GM19238 (cell line): ENCODE measurements around the gene PRAMEF12.
"Not testable (repeated sequence)": the region's sequence is repeated elsewhere in the genome, so short reads cannot be mapped to it uniquely, and the experiment has no call there.

Experiments used
- DNase-seq: peaks from one replicate; pipeline ENCODE4 v3.0.0; 2011; ENCODE audit warnings: low spot score; ENCODE audit not compliant: insufficient read length

Gene PRAMEF12

GRCh38 chr1:12770620-12771019 is 2.9 kb upstream of the PRAMEF12 start:
- DNase-seq = no peak

- DNase-seq = no peak
Measured at GRCh38 chr1:12771186-12771585, 2.4 kb upstream of the PRAMEF12 start.

- no peak for DNase-seq
Measured at GRCh38 chr1:12772520-12772919, 1.0 kb upstream of the PRAMEF12 start.

- DNase-seq = no peak
Measured at GRCh38 chr1:12774801-12775345, 1.3 kb downstream of the PRAMEF12 start.

GRCh38 chr1:12775443-12775842 is 1.9 kb downstream of the PRAMEF12 start:
- no peak for DNase-seq

GRCh38 chr1:12776801-12777557 is 3.4 kb downstream of the PRAMEF12 start:
- no peak for DNase-seq

GRCh38 chr1:12778061-12778460 is 4.5 kb downstream of the PRAMEF12 start:
- DNase-seq = no peak

GRCh38 chr1:12778907-12779306 is 5.4 kb downstream of the PRAMEF12 start:
- no peak for DNase-seq

- DNase-seq = not testable (repeated sequence)
Measured at GRCh38 chr1:12781488-12781887, 8.0 kb downstream of the PRAMEF12 start.

- DNase-seq = not testable (repeated sequence)
Measured at GRCh38 chr1:12783783-12784182, 10.2 kb downstream of the PRAMEF12 start.

GRCh38 chr1:12784729-12785128 is 11.2 kb downstream of the PRAMEF12 start:
- DNase-seq = not testable (repeated sequence)

GRCh38 chr1:12791097-12791496 is 17.6 kb downstream of the PRAMEF12 start, which contains the start of gene PRAMEF1:
TSS of gene PRAMEF1 (plus strand) at chr1:12791397. CDS start at chr1:12793228, 1,831 bp downstream.
- not testable (repeated sequence) for DNase-seq

GRCh38 chr1:12798911-12799310 is 25.4 kb downstream of the PRAMEF12 start:
- no peak for DNase-seq

GRCh38 chr1:12799730-12800129 is 26.2 kb downstream of the PRAMEF12 start:
- DNase-seq = no peak

- no peak for DNase-seq
Measured at GRCh38 chr1:12809933-12810332, 36.4 kb downstream of the PRAMEF12 start.

GRCh38 chr1:12810691-12811408 is 37.3 kb downstream of the PRAMEF12 start:
- DNase-seq = no peak

- DNase-seq = no peak
Measured at GRCh38 chr1:12811409-12811784, 37.9 kb downstream of the PRAMEF12 start.

- not testable (repeated sequence) for DNase-seq
Measured at GRCh38 chr1:12819061-12819460, 45.5 kb downstream of the PRAMEF12 start.
